Measurements from ENCODE around the gene DYNC1LI2.

The DYNC1LI2 gene

GRCh38 chr16:66682271-66682670, 69.1 kb downstream of the DYNC1LI2 start:
- Histone ChIP-seq H2AFZ (ENCODE audit: low read length) (no peak overlapping the region), H3K4me2 (ENCODE audit: low read depth, low read length, poor library complexity, severe bottlenecking) (no peak overlapping the region), H3K36me3 (ENCODE audit: insufficient read depth, low read length) (no peaks in the 10 kb centered on the region), H4K20me1 (ENCODE audit: insufficient read depth, low read length, poor library complexity, severe bottlenecking) (no peaks in the 10 kb centered on the region), H3K4me1 (ENCODE audit: insufficient read depth, low read length, poor library complexity, severe bottlenecking) (no peaks in the 10 kb centered on the region), H3F3A (ENCODE audit: low read depth) (no peaks in the 10 kb centered on the region), H3K4me3 (ENCODE audit: low read length, poor library complexity, severe bottlenecking) (no peak overlapping the region), H3K9me3 (ENCODE audit: insufficient read depth, low read depth, low read length) (no peaks in the 10 kb centered on the region), H3K27me3 (ENCODE audit: insufficient read depth, low read length, poor library complexity, severe bottlenecking) (no peaks in the 10 kb centered on the region), H3K79me2 (ENCODE audit: insufficient read depth, low read length) (no peaks in the 10 kb centered on the region), H3K9ac (ENCODE audit: low read depth, low read length, poor library complexity, severe bottlenecking) (no peak overlapping the region), H3K9me2 (replicated peaks; ENCODE audit: low read depth, low read length) (no peaks in the 10 kb centered on the region)
- no peak for TF ChIP-seq CTCF (conservative IDR thresholded peaks at IDR 0.05; ENCODE audit: low read length)
- no peak for TF ChIP-seq EZH2phosphoT487 (IDR thresholded peaks at IDR 0.05; ENCODE audit: borderline replicate concordance)

- H3K9ac ChIP-seq (ENCODE audit: low read depth, low read length, poor library complexity, severe bottlenecking), result no peak overlapping the region
- no peak overlapping the region for H2AFZ ChIP-seq (ENCODE audit: low read length)
- H4K20me1 ChIP-seq (ENCODE audit: insufficient read depth, low read length, poor library complexity, severe bottlenecking), result no peaks in the 10 kb centered on the region
- no peaks in the 10 kb centered on the region for H3K27me3 ChIP-seq (ENCODE audit: insufficient read depth, low read length, poor library complexity, severe bottlenecking)
- no peaks in the 10 kb centered on the region for H3K36me3 ChIP-seq (ENCODE audit: insufficient read depth, low read length)
- H3K9me3 ChIP-seq (ENCODE audit: insufficient read depth, low read depth, low read length), result no peaks in the 10 kb centered on the region
- H3K9me2 ChIP-seq (replicated peaks; ENCODE audit: low read depth, low read length), result no peaks in the 10 kb centered on the region
- H3K4me2 ChIP-seq (ENCODE audit: low read depth, low read length, poor library complexity, severe bottlenecking), result no peak overlapping the region
- no peaks in the 10 kb centered on the region for H3K79me2 ChIP-seq (ENCODE audit: insufficient read depth, low read length)
- no peak overlapping the region for H3K4me3 ChIP-seq (ENCODE audit: low read length, poor library complexity, severe bottlenecking)
- TF ChIP-seq EZH2phosphoT487 (IDR thresholded peaks at IDR 0.05; ENCODE audit: borderline replicate concordance) (no peak), CTCF (conservative IDR thresholded peaks at IDR 0.05; ENCODE audit: low read length) (no peak)
- H3F3A ChIP-seq (ENCODE audit: low read depth), result no peaks in the 10 kb centered on the region
- no peaks in the 10 kb centered on the region for H3K4me1 ChIP-seq (ENCODE audit: insufficient read depth, low read length, poor library complexity, severe bottlenecking)
Observed at GRCh38 chr16:66681676-66682075, 69.7 kb downstream of the DYNC1LI2 start.

- H3K36me3 ChIP-seq (ENCODE audit: insufficient read depth, low read length), result no peaks in the 10 kb centered on the region
- no peaks in the 10 kb centered on the region for H3K4me1 ChIP-seq (ENCODE audit: insufficient read depth, low read length, poor library complexity, severe bottlenecking)
- TF ChIP-seq EZH2phosphoT487 (IDR thresholded peaks at IDR 0.05; ENCODE audit: borderline replicate concordance) (no peak), CTCF (conservative IDR thresholded peaks at IDR 0.05; ENCODE audit: low read length) (no peak)
- no peaks in the 10 kb centered on the region for H3F3A ChIP-seq (ENCODE audit: low read depth)
- no peak overlapping the region for H3K4me2 ChIP-seq (ENCODE audit: low read depth, low read length, poor library complexity, severe bottlenecking)
- no peaks in the 10 kb centered on the region for H4K20me1 ChIP-seq (ENCODE audit: insufficient read depth, low read length, poor library complexity, severe bottlenecking)
- H3K9me2 ChIP-seq (replicated peaks; ENCODE audit: low read depth, low read length), result no peaks in the 10 kb centered on the region
- H3K27me3 ChIP-seq (ENCODE audit: insufficient read depth, low read length, poor library complexity, severe bottlenecking), result no peaks in the 10 kb centered on the region
- H3K9me3 ChIP-seq (ENCODE audit: insufficient read depth, low read depth, low read length), result no peaks in the 10 kb centered on the region
- H3K4me3 ChIP-seq (ENCODE audit: low read length, poor library complexity, severe bottlenecking), result no peak overlapping the region
- H3K79me2 ChIP-seq (ENCODE audit: insufficient read depth, low read length), result no peaks in the 10 kb centered on the region
- no peak overlapping the region for H2AFZ ChIP-seq (ENCODE audit: low read length)
- no peak overlapping the region for H3K9ac ChIP-seq (ENCODE audit: low read depth, low read length, poor library complexity, severe bottlenecking)
Observed at GRCh38 chr16:66678337-66678736, 73.1 kb downstream of the DYNC1LI2 start.

All from Loucy (cell line).